ENCODE measurements around the gene RPE65. TPM values are rescaled to one million over a fixed set of nuclear protein-coding genes. Genes with fewer than 3 reads are reported as not detected.
"Not testable (repeated sequence)": the region's sequence is repeated elsewhere in the genome, so short reads cannot be mapped to it uniquely, and the experiment has no call there.

Gene RPE65
- total RNA-seq (2014; rRNA removed; shearing (Covaris generic)): not detected in 2 replicates
- not detected in 2 replicates for polyA plus RNA-seq (2015; cell fraction: cytosol; rRNA removed)
- polyA plus RNA-seq (2015; cell fraction: nucleus; rRNA removed): not detected in 2 replicates

DNA sequence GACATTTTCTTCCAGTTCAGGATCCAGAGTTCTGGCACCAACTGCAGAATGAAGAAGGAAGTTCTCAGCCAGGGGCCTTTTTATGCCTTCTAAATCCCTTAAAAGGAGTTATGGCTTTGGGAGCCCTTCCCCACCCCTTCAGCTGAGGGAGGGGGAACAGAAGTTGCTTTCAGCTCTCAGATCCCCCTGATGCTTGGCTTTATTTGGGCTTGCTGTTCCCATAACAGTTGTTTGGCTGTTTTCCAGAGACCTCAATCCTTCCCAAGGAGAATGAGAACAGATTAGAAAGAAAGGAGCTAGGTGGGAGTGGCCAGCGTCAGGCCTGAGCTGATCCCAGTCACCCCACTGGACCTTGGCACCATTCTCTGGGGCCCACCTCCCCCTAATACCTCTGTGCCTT is at the start of gene RPE65:
Gene RPE65, minus strand, starts transcription at position 54 of the 400 bp plus-strand sequence. Its CDS starts 49 bp downstream, at position 5.
- peak; percentile 19 for DNase-seq (ENCODE audit: low read depth)

DNA sequence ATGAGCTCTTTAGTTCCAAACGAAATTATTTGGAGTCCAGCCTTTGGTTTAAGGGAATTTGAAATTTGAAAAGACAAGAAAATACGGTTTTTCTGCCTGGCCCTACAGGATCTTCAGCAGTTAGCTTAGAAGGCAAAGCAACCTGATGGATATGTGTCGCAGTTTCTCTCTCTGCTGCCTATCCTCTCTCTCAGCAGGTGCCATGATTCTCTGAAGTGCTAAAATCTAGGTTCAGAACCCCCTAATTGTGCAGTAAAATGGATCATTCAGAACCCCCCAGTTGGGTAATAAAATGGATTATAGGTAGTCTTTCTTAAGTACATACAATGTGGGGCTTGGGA is 47.6 kb upstream of the RPE65 start:
- no peak for DNase-seq (ENCODE audit: low read depth)

DNA sequence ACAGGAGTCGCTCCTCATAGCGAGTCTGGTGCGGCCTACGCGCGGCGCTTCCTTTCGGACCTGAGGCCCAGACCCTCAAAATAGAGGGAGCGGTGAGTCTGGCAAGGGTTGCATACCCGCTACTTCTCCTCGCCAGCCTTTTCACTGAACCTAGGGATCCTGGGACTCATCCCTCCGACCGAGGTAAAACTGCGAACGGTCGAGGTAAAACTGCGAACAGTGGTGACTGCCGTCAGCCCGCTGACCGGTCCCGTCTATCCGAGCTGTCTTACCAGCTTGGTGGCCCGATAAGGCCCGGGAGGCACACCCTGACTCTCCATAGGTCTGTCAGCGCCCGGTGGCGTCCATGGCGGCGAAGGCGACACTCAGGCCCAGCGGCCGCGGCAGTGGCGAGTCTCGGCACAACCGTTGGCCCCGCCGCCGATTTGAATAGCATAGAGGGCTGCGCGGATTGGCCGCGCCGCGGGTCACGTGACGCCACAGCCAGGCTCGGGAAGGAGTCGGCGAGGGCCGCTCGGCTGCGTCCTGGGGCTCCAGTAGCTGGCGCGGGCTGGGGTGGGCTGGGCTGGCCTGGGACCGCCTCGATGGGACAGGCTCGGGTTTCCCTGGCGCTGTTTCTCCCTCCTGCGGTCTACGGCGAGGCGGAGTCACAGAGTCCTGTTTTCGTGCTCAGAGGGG is 47.1 kb upstream of the RPE65 start, which contains the start of gene DEPDC1:
Gene DEPDC1, minus strand, starts transcription at position 403 of the 678 bp plus-strand sequence. Its CDS starts 83 bp downstream, at position 320.
- peak; percentile 97 for DNase-seq (ENCODE audit: low read depth)

DNA sequence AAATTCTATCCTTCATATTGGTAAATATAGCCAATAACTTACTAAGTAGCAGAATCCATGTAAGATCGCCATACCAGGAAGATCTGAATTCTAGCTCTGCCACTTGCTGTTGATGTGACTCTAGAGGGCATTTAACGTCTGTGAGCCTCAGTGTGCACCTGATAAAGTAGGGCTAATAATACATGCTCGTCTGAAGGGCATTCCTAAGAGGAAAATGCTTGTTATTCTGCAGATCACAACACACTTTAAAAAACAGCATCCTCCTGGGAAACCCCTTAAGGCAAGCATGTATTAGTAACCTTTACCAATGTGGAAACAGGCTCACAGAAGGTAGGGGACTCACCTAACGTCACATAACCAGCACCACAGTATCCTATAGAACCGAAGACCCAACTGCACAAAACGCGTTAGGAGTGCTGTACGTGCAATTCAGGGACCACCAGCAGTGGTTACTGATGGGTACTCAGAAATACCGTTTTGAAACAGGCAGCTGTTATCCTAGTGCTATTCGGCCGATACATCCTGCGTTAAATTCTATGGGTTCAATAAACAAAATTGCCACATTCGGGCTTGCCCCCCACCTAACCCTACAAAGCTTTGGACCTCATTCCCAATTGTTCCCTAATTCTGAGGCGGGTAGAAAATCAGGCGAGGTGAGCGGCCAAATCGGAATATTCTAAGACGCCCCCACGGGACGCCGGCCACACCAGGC is 46.4 kb upstream of the RPE65 start:
- DNase-seq (ENCODE audit: low read depth): peak; percentile 25

DNA sequence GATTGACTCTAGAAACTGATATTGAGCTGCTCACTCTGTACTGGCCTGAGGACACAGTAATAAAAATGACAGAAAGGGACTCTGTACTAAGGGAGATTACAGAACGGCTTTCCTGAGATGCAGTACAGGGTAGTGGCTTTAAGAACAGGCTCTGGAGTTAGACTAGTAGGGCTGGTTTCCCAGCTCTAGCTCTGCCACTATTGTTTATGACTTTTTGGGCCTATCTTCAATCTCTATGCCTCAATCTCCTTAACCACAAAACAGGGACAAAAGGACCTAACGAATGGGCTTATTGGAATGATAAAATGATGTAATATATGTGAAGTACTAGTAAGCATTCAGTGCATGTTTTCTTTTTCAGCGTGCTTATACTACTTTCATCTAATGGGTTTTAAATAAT is 45.8 kb upstream of the RPE65 start:
- DNase-seq (ENCODE audit: low read depth): no peak

DNA sequence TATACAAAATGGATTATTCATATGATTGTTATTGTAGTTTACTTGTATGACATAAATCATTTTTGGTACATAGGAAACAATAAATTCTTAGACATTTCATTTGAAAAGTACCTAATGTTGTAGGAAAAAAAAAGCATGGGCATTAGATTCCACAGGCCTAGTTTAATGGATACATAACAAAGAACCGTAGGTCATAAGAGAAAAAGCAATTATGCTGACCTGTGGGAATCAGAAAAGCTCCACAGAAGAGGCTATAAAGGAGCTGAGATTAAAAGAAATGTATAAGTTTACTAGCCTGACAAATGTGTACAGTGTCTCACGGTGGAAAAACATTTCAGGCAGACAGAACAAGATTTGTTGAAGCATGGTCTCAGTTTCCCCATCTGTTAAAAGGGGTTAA is 43.4 kb upstream of the RPE65 start:
- DNase-seq (ENCODE audit: low read depth): no peak

DNA sequence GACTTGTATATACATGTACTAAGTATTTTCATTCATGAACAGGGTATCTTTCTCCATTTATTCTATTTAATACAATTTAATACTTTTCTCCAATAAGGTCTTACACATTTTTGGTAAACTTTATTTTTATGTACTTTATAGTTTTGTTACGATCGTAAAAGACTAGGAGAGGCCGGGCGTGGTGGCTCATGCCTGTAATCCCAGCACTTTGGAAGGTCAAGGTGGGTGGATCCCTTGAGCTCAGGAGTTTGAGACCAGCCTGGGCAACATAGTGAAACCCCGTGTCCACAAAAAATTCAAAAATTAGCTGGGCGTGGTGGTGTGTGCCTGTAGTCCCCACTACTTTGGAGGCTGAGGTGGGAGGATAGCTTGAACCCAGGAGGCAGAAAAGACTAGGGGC is 42.5 kb upstream of the RPE65 start:
- DNase-seq (ENCODE audit: low read depth): not testable (repeated sequence)

DNA sequence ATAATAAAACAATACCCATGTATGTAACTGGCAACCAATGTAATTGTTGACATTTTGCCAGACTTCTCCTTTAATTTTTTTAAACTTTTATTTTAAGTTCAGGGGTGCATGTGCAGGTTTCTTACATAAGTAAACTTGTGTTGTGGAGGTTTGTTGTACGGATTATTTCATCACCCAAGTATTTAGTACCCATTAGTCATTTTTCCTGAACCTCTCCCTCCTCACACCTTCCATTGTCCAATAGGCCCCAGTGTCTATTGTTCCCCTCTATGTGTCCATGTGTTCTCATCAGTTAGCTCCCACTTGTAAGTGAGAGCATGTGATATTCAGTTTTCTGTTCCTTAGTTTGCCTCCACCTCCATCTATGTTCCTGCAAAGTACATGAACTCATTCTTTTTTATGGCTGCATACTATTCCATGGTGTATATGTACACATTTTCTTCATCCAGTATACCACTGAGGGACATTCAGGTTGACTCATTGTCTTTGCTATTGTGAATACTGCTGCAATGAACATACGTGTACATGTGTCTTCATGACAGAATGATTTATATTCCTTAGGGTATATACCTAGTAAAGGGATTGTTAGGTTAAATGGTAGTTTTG is 40.4 kb upstream of the RPE65 start:
- DNase-seq (ENCODE audit: low read depth): peak; percentile 38

DNA sequence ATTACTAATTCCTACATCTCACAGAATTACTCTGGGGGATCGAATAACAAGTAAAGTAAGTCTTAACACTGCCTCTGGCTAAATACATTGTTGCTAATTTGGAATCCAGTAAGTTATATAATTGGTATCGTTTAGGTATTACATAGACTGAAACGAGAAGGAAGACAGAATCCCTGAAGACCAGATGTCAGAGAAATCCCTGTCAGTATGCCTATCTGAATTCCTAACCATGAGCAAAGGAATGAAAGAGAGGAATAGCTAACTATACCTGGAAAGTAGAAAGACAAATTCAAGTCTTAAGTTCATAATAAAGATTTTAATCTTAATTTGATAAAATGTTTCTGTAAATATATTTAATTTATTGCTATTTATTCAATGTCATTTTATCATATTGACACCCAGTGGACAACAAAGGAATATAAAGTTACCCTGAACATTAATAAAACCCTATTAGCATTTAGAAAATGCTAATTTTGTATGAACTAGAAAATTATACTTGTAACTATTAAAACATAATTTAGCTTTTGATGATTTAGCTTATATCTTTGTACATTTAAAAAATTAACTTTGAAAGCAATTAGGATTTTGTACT is 35.8 kb upstream of the RPE65 start:
- no peak for DNase-seq (ENCODE audit: low read depth)

DNA sequence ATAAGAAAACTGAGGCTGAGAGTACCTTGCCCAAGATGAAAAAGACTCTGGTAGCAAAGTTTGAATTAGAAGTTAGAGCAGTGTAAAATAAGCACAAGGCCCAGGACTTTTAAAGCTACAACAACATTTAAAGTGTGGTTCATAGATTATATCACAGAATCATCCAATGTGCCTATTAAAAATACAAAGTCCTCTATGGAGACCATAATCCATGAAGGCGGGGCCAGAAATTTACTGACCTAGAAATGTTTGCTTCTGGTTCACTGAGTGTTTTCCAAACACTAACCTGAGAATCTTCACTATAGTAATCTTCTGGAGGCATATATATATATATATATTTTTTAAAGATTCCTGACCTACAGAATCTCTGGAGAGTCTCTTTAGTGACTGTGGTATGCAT is 34.9 kb upstream of the RPE65 start:
- no peak for DNase-seq (ENCODE audit: low read depth)

DNA sequence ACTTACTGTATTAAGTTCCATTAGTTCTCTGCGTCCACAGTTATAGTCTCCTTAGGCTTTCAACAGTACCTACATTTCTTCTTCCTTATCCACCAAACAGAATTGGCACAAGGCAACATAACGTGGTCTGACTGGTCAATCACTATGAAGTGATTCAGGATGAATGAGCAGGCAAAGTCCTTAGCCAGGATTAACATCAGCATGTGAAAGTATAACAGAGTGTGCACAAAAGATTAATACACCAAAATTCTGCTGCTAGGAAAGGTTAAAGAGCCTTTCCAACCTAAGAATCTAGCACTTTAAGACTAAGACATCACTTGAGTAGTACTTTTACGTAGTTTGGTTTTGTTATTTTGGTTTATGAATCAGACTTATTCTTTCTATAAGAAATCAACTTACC is 31.3 kb upstream of the RPE65 start:
- DNase-seq (ENCODE audit: low read depth): no peak

DNA sequence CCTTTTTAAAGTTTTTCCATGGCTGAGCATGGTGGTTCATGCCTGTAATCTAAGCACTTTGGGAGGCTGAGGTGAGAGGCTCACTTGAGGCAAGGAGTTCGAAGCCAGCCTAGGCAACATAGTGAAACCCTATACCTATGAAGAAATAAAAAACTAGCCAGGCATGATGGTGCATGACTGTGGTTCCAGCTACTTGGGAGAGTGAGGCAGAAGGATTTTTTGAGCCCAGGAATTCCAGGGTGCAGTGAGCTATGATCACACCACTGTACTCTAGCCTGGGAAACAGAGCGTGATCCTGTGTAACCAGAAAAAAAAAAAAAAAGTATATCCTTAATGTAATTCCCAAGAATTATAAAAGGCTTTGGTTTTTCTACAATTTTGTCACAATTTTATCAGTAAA is 29.7 kb upstream of the RPE65 start:
- DNase-seq (ENCODE audit: low read depth): no peak

DNA sequence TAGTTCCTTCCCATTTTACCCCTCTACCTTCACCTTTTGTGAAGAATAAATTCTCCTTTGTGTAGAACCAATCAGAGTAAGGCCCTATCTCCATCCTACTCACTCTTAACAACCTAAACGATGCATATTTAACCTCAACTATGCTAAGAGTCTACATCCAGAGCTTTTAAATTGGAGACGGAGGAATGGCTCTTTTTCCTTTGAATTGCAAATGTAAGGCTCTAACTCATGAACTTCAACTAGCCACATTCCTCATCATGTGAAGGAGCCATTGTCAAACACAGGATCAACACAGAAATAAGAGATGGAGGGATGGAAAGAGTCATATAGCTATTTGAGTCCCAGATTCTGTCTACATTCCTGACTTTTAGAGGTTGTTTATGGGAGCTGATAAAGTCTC is 28.9 kb upstream of the RPE65 start:
- DNase-seq (ENCODE audit: low read depth): no peak

DNA sequence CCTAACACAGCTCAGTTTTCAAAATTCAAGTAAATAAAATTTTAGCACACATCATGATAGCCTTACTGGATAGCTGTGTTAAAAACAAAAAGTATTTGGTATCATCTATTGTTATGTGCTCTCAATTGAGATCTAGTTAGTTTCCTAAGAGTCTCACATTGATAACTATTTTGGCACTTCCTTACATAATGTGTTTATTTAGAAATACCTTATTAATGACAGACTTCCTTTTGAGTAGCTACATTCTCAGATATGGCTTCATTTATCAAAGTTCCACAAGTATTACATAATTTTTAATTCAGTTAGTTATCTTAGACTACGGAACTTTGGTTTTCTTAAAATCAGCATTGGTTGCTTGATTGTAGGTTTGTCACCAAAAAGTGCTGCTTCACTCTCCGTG is 26.9 kb upstream of the RPE65 start:
- not testable (repeated sequence) for DNase-seq (ENCODE audit: low read depth)

DNA sequence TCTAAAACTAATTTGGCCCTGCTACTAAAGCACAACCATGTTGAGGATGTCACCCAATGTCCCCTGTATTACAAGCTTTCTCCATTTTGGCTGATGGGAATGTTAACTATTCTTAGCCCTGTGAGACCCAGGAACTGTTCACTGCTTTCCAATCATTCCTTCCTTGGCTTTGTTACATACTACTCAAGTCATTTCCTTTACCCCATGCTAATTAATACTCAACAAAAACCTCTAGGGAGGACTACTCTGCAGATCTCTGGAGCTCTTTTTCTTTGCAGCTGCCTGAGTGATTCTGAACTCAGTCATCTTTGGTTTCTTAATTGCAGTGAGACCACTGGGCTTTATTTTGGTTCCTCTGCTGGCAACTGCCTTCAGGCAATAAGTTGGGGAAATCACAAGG is 23.3 kb upstream of the RPE65 start:
- DNase-seq (ENCODE audit: low read depth): no peak

DNA sequence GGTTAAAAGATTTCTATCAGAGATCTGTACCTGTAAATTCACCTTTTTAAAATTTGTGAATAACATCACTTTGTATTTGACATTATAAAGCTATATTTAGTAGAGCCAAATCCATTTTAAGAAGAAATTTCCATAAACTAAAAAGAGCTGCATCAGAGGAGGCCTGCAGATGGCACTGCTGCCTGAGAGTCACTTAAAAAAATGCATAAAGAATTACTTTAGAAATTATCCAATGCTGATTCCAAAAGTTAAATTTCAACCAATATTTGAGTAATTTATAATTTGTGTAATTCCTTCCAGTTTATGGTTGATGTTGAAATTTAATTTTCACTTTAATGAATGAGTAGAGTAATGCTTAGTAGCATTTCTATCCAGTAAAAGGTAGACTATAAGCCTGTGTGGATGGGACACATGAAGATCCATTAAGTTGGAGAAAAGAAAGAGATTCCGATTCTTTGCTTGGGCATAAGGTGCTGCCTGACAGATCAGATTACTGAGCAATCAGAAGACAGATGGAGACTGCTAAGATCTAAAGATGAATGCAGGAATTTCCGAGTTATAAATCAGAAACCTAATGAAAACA is 20.7 kb upstream of the RPE65 start:
- no peak for DNase-seq (ENCODE audit: low read depth)

DNA sequence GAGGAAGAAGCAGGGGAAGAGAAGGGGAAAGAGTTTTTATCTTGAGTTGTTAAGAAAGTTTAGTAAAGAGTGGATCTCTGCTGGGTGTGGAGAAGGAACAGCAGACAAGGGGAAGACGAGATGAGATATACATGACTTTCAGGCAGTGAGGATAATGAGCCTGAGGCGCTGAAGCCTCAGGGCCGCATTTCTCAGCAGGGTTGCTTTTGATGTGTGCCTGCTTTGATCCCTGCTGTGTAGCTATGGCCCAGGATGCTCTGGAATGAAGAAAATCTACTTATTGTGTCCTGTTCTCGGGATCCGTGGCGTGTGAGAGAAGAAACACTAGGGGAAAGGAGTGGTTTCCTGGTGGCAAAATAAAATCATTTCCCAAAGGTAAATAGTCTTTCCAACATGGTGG is 15.1 kb upstream of the RPE65 start:
- no peak for DNase-seq (ENCODE audit: low read depth)

DNA sequence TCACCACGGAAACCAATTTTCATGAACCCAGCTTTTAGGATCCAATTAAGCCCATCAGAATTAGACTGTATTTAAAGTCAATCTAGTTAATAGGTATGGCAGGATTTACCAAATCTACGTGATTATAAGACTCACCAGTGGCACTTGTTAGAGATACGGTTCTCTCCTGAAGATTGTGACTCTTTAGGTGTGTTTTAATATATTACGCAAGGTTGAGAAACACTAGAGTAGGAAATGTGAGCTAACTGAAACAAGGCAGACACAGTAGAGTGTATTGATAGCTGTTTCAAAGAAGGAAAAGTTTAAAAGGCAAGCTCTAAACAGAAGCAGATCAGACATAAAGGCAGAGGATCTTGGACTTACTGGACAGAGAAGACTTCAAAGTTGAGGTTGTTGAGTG is 11.2 kb upstream of the RPE65 start:
- no peak for DNase-seq (ENCODE audit: low read depth)

DNA sequence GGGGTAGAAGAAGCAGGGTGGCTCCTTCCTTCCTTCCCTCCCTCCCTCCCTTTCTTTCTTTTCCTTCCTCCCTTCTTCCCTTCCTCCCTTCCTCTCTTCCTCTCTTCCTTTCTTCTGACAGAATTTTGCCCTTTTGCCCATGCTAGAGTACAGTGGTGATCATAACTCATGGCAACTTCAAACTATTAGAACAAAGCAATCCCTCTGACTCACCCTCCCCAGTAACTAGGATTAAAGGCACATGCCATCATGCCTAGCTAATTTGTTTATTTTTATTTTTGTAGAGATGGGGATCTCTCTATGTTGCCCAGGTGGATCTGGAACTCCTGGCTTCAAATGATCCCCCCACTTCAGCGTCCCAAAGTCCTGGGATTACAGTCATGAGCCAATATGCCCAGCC is 10.0 kb upstream of the RPE65 start:
- DNase-seq (ENCODE audit: low read depth): peak; percentile 57

DNA sequence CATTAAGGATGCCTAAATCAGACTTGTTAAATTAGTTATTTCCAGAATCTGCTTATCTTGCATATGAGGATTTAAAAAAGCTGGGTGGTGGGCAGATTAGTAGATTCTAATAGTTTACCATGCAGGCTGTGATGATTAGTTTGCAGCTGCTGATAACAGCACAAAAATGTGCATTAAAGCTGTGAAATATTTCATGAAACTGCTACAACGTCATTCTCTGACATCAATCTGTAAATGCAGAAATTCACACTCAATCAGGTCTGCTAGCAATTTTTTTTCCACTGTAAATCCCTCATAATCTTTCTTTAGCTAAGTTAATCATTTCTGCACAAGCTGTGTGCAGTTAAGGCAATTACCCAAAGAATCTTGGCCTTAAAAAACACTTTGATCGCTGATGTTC is 9.3 kb upstream of the RPE65 start:
- DNase-seq (ENCODE audit: low read depth): no peak

DNA sequence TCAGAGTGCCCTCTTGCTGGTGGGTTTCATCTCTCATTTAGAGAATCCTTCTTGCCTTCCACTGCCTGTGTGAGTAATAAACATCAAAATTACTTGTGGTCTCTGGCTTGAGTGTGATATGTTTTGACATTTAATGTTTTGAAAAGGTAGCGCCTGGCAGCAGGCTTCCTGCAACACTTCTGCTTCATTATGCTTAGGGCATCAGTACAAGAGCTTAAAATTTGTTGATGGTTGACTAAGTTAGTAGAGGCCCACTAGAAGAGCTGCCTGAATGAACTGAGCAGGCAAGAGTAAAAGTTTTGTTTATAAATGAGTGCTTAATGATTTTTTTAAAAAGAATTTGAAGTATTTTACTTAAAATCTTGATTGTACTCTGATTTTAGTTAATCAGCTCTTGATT is 6.4 kb upstream of the RPE65 start:
- DNase-seq (ENCODE audit: low read depth): no peak

DNA sequence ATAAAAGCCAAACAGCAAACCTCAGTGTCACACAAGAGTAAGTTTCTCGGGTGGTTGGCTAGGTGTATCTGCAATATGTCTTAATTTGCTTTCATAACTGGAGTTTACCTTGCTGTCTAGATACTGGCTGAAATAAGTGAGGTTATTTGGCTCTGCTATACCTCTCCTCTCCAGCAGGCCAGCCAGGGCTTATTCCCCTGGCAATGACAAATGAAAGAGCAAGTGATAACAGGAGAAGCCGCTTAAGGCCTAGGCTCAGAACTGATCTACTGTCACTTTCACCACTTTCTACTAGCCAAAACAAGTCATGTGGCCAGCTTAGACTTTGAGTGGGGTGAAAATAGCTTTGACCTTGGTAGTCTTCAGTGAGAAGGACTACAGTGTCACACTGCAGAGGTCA is 4.8 kb upstream of the RPE65 start:
- DNase-seq (ENCODE audit: low read depth): no peak
